Stomach (tissue), 9 donors: Measurements from ENCODE around the gene DNAI1. TPM values are rescaled to one million over a fixed set of nuclear protein-coding genes. Genes with fewer than 3 reads are reported as not detected.

Experiments
- DNase-seq, 2 donors: peaks; one replicate each; pipeline versions ENCODE4 v3.0.0 to v3.0.0-alpha.2; 2013 to 2019
- H3K27ac ChIP-seq, 5 donors: fragments of 200-600 bp in 4 of 5; sonication (generic) in 4 of 5; one replicate each; pipeline ENCODE4 v1.5.1; 2013 to 2019; ENCODE audit warnings: mild to moderate bottlenecking in 1 of 5, moderate library complexity in 1 of 5
- H3K27me3 ChIP-seq, 3 donors: fragments of 200-600 bp; sonication (generic); one replicate each; pipeline ENCODE4 v1.5.1; 2017 to 2019; ENCODE audit warnings: mixed run types in 1 of 3
- H3K36me3 ChIP-seq, 4 donors: fragments of 200-600 bp; sonication (generic); 1 replicate in 3 of 4; 2 replicates in 1 of 4; pipeline ENCODE4 v1.5.1; 2016 to 2019
- H3K4me1 ChIP-seq, 4 donors: fragments of 200-600 bp; sonication (generic); one replicate each; pipeline ENCODE4 v1.5.1; 2016 to 2019
- H3K4me3 ChIP-seq, 4 donors: fragments of 200-600 bp; sonication (generic) in 3 of 4; one replicate each; pipeline ENCODE4 v1.5.1; 2016 to 2019; ENCODE audit warnings: mild to moderate bottlenecking in 1 of 4
- H3K9me3 ChIP-seq, 4 donors: fragments of 200-600 bp; sonication (generic); one replicate each; pipeline ENCODE4 v1.5.1; 2016 to 2019
- EP300 ChIP-seq: sonication (generic); formaldehyde crosslinking; IDR thresholded peaks from one replicate; pipeline ENCODE4 v1.6.1; 2017; ENCODE audit warnings: antibody characterized with exemption
- POLR2A ChIP-seq, 4 donors: fragments of 450-650 bp; IDR thresholded peaks; one replicate each; pipeline ENCODE4 v1.6.1; 2016; ENCODE audit warnings: antibody characterized with exemption in 4 of 4, control low read depth in 2 of 4, mild to moderate bottlenecking in 1 of 4, moderate library complexity in 1 of 4
- POLR2AphosphoS5 ChIP-seq, 3 donors: sonication (generic); formaldehyde crosslinking; IDR thresholded peaks; one replicate each; pipeline ENCODE4 v1.6.1; 2016; ENCODE audit warnings: antibody characterized with exemption in 3 of 3
- WGBS, 5 donors: extraction: QIAGEN DNeasy Blood & Tissue Kit in 3 of 5; methylation state at CpG; one replicate each; pipeline versions ENCODE4 v1.1.5 to v1.1.7; 2013 to 2018; 5-methylcytosine and 5-hydroxymethylcytosine counted together
- intact Hi-C: fragments of 100-400 bp; cut with DNase I; formaldehyde crosslinking; loops from one replicate; pipeline ENCODE4 v1.15.1; 2023; ENCODE audit warnings: low total_unique reads
- polyA plus RNA-seq, 3 donors: library from polyadenylated mRNA; stranded (reverse); fragments of 200-250 nt; gene quantifications; one replicate each; pipeline ENCODE4 v1.2.3, GENCODE V29; 2013
- total RNA-seq, 5 donors: library from RNA; depleted of rRNA; stranded (reverse); fragments of >200 nt; gene quantifications; one replicate each; pipeline versions ENCODE4 v1.1.0 to v1.2.3, GENCODE V29; 2014 to 2016
- TF ChIP-seq, protein P1 (sequence below), 7 experiments: fragments of 450-650 bp in 4 of 7; fragments of 200-600 bp in 3 of 7; sonication (generic) in 3 of 7; IDR thresholded peaks; one replicate each; pipeline ENCODE4 v1.5.1; 2016 to 2019; ENCODE audit warnings: antibody characterized with exemption in 7 of 7, control low read depth in 2 of 7, mild to moderate bottlenecking in 1 of 7
- donor health status: healthy with polysubstance abuse.
- donor health status: Bipolar disorder and iron deficiency.
- donor health status: healthy.

The DNAI1 gene
- total and polyA plus RNA-seq, 8 donors, result 0.31 to 1.0 TPM; not detected in 6

GRCh38 chr9:34450644-34451043, 8.0 kb upstream of the DNAI1 start:
- Histone ChIP-seq H3K9me3 (no peaks in the 10 kb centered on the region), H3K36me3 (no peaks in the 10 kb centered on the region), H3K27ac (no peak overlapping the region), H3K27me3 (no peaks in the 10 kb centered on the region), H3K4me3 (no peak overlapping the region), H3K4me1 (peaks cover 11 to 45% (median 21%) of the 10 kb centered on the region in 4 donors)
- TF ChIP-seq, protein P1, sequence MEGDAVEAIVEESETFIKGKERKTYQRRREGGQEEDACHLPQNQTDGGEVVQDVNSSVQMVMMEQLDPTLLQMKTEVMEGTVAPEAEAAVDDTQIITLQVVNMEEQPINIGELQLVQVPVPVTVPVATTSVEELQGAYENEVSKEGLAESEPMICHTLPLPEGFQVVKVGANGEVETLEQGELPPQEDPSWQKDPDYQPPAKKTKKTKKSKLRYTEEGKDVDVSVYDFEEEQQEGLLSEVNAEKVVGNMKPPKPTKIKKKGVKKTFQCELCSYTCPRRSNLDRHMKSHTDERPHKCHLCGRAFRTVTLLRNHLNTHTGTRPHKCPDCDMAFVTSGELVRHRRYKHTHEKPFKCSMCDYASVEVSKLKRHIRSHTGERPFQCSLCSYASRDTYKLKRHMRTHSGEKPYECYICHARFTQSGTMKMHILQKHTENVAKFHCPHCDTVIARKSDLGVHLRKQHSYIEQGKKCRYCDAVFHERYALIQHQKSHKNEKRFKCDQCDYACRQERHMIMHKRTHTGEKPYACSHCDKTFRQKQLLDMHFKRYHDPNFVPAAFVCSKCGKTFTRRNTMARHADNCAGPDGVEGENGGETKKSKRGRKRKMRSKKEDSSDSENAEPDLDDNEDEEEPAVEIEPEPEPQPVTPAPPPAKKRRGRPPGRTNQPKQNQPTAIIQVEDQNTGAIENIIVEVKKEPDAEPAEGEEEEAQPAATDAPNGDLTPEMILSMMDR (IDR thresholded peaks at IDR 0.05), result no peak
- no peak for TF ChIP-seq POLR2AphosphoS5 (IDR thresholded peaks at IDR 0.05)
- no peak for TF ChIP-seq POLR2A (IDR thresholded peaks at IDR 0.05)
- no peak for TF ChIP-seq EP300
- no peak for DNase-seq
- 82 to 91% (median 88%) methylated on average over 10 of the region's 10 CpGs for WGBS, 5 donors
- intact Hi-C loops, result no loop called here

DNA sequence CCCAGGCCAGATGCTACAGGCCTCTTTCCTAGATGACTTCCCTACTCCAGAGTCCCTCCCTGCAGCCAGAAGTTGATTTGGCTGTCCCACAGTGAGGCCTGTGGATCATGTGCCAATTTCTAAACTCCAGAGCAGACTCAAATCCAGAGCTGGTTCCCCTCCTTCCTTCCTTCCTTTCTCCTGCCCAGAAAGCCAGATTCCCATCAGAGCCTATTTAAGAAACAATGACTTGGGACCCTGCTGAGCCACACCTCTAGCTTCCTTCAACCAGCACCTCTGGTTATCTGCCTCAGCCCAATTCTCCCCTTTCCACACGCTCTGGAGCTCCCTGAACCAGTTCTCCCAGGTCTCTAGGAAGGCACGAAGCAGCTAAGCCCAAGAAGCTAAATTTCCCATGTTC, 7.5 kb upstream of the DNAI1 start:
- WGBS, 5 donors, result 43 to 61% (median 49%) methylated on average over 2 of the region's 2 CpGs
- no peak for TF ChIP-seq POLR2A (IDR thresholded peaks at IDR 0.05)
- no peak for TF ChIP-seq EP300
- no peak for TF ChIP-seq POLR2AphosphoS5 (IDR thresholded peaks at IDR 0.05)
- TF ChIP-seq, protein P1 (IDR thresholded peaks at IDR 0.05), result no peak
- H3K4me1 ChIP-seq, result peaks cover 11 to 50% (median 23%) of the 10 kb centered on the region in 4 donors
- intact Hi-C loops, result no loop called here
- H3K9me3 ChIP-seq, result no peaks in the 10 kb centered on the region
- no peaks in the 10 kb centered on the region for H3K36me3 ChIP-seq
- no peak overlapping the region for H3K4me3 ChIP-seq
- DNase-seq, result peak in 1 of 2 donors; percentile 4
- no peaks in the 10 kb centered on the region for H3K27me3 ChIP-seq
- peak overlapping the region in 1 of 5 donors; percentile 30 for H3K27ac ChIP-seq

DNA sequence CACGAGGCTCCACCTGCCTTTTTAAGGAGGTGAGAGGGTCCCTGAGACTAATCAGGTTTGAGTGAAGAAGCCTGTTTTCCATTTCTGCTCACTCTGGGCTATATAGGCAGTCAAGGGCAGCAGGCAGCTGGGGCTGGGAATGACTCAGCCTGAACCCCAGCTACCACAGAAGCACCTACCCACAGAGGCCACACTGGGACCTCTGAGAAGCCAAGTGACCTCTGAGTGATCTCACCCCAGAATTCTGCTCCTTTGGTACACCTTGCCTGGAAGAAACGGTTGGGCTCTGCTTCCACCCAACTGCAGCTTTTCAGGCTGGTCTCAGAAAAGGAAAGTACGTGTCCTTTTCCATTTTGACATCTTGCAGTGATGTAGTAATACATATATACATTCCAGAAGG, 7.1 kb upstream of the DNAI1 start:
- H3K27me3 ChIP-seq, result no peaks in the 10 kb centered on the region
- peak overlapping the region in 1 of 5 donors; percentile 30 for H3K27ac ChIP-seq
- TF ChIP-seq EP300, result no peak
- TF ChIP-seq, protein P1 (IDR thresholded peaks at IDR 0.05), result no peak
- no peak for TF ChIP-seq POLR2AphosphoS5 (IDR thresholded peaks at IDR 0.05)
- TF ChIP-seq POLR2A (IDR thresholded peaks at IDR 0.05), result no peak
- DNase-seq, result peak in 1 of 2 donors; percentile 11
- no peak overlapping the region for H3K4me3 ChIP-seq
- H3K36me3 ChIP-seq, result no peaks in the 10 kb centered on the region
- peaks cover 13 to 54% (median 27%) of the 10 kb centered on the region in 4 donors for H3K4me1 ChIP-seq
- intact Hi-C loops, result no loop called here
- H3K9me3 ChIP-seq, result no peaks in the 10 kb centered on the region
- 45 to 61% (median 48%) methylated on average over 3 of the region's 3 CpGs for WGBS, 5 donors

GRCh38 chr9:34452568-34452967, 6.0 kb upstream of the DNAI1 start:
- intact Hi-C loops, result no loop called here
- DNase-seq, result no peak
- H3K9me3 ChIP-seq, result no peaks in the 10 kb centered on the region
- H3K27me3 ChIP-seq, result no peaks in the 10 kb centered on the region
- no peak overlapping the region for H3K27ac ChIP-seq
- no peak overlapping the region for H3K4me3 ChIP-seq
- TF ChIP-seq, protein P1 (IDR thresholded peaks at IDR 0.05), result no peak
- TF ChIP-seq EP300, result no peak
- no peak for TF ChIP-seq POLR2A (IDR thresholded peaks at IDR 0.05)
- no peak for TF ChIP-seq POLR2AphosphoS5 (IDR thresholded peaks at IDR 0.05)
- H3K36me3 ChIP-seq, result no peaks in the 10 kb centered on the region
- H3K4me1 ChIP-seq, result peaks cover 24 to 64% (median 38%) of the 10 kb centered on the region in 4 donors
- WGBS, 5 donors, result 81 to 91% (median 83%) methylated on average over 2 of the region's 2 CpGs
